Measurements from ENCODE around the gene AMDHD2. TPM values are rescaled to one million over a fixed set of nuclear protein-coding genes. Genes with fewer than 3 reads are reported as not detected.
"Not testable (repeated sequence)": the region's sequence is repeated elsewhere in the genome, so short reads cannot be mapped to it uniquely, and the experiment has no call there.

AMDHD2 gene
- total RNA-seq, 1 experiment from 2014 or later: 100 TPM

- DNase-seq (ENCODE audit: low read depth); in situ Hi-C loops (cut with HindIII; ENCODE audit: low pct_unique_long_range_greater_than_20kb, low sequenced_read_pairs): not testable (repeated sequence)
Measured at GRCh38 chr16:2580818-2581217, 60.6 kb downstream of the AMDHD2 start.

Other genes starting within 250 kb of the AMDHD2 start
- 18.0 and 22.4 TPM in 2 replicates for gene ABCA3, start 179.6 kb upstream of the AMDHD2 start, total RNA-seq (2014; rRNA removed; shearing (Covaris generic); ENCODE audit: low replicate concordance)
- 36.9 and 40.3 TPM in 2 replicates for gene CCNF, start 90.9 kb upstream of the AMDHD2 start, total RNA-seq (2014; rRNA removed; shearing (Covaris generic); ENCODE audit: low replicate concordance)
- 37.3 and 39.9 TPM in 2 replicates for gene TEDC2, start 60.3 kb upstream of the AMDHD2 start, total RNA-seq (2014; rRNA removed; shearing (Covaris generic); ENCODE audit: low replicate concordance)
- not detected in 2 replicates for gene NTN3, start 49.1 kb upstream of the AMDHD2 start, total RNA-seq (2014; rRNA removed; shearing (Covaris generic); ENCODE audit: low replicate concordance)
- 6.2 and 9.5 TPM in 2 replicates for gene TBC1D24, start 45.2 kb upstream of the AMDHD2 start, total RNA-seq (2014; rRNA removed; shearing (Covaris generic); ENCODE audit: low replicate concordance)
- gene ATP6V0C, start 6.4 kb upstream of the AMDHD2 start, total RNA-seq (2014; rRNA removed; shearing (Covaris generic); ENCODE audit: low replicate concordance): 18.4 and 27.8 TPM in 2 replicates
- gene CEMP1, start 11.0 kb downstream of the AMDHD2 start, total RNA-seq (2014; rRNA removed; shearing (Covaris generic); ENCODE audit: low replicate concordance): not detected in 2 replicates
- 10.1 and 14.7 TPM in 2 replicates for gene PDPK1, start 17.6 kb downstream of the AMDHD2 start, total RNA-seq (2014; rRNA removed; shearing (Covaris generic); ENCODE audit: low replicate concordance)
- 67.5 and 85.6 TPM in 2 replicates for gene KCTD5, start 162.2 kb downstream of the AMDHD2 start, total RNA-seq (2014; rRNA removed; shearing (Covaris generic); ENCODE audit: low replicate concordance)
- 1.1 TPM in 1 of 2 replicates, not detected in the other for gene PRSS27, start 199.9 kb downstream of the AMDHD2 start, total RNA-seq (2014; rRNA removed; shearing (Covaris generic); ENCODE audit: low replicate concordance)
- gene SRRM2, start 232.3 kb downstream of the AMDHD2 start, total RNA-seq (2014; rRNA removed; shearing (Covaris generic); ENCODE audit: low replicate concordance): 15.3 and 31.2 TPM in 2 replicates

Data from Caki2 (cell line).